DOHH2 (cell line): ENCODE results near the gene AJAP1.
A peak's percentile ranks its signal among the peaks of the same experiment; 100 is the strongest.

Experiments
- H3F3A ChIP-seq: fragments of 200-600 bp; sonication (generic), shearing (Covaris generic); 2 replicates; pipeline ENCODE4 v1.6.0; 2016; ENCODE audit warnings: antibody characterized with exemption, mild to moderate bottlenecking; ENCODE audit not compliant: control insufficient read depth, insufficient read depth
- H3K27ac ChIP-seq: fragments of 200-600 bp; sonication (generic); 2 replicates; pipeline ENCODE4 v1.5.1; 2014; ENCODE audit warnings: low read depth, mild to moderate bottlenecking, low read length, moderate library complexity
- H3K27me3 ChIP-seq: fragments of 200-600 bp; sonication (generic); 2 replicates; pipeline ENCODE4 v1.6.1; 2014; ENCODE audit warnings: mild to moderate bottlenecking, low read length, mixed read lengths; ENCODE audit not compliant: control insufficient read depth
- H3K36me3 ChIP-seq: fragments of 200-600 bp; sonication (generic); 2 replicates; pipeline ENCODE4 v1.6.1; 2014; ENCODE audit warnings: mild to moderate bottlenecking, low read length, moderate library complexity, mixed read lengths; ENCODE audit not compliant: control insufficient read depth
- H3K4me1 ChIP-seq: fragments of 200-600 bp; sonication (generic); 2 replicates; pipeline ENCODE4 v1.6.1; 2014; ENCODE audit warnings: mild to moderate bottlenecking, low read length, mixed read lengths; ENCODE audit not compliant: control insufficient read depth
- H3K4me2 ChIP-seq: fragments of 200-600 bp; sonication (generic); 2 replicates; pipeline ENCODE4 v1.6.0; 2014; ENCODE audit warnings: mild to moderate bottlenecking, low read length, moderate library complexity
- H3K4me3 ChIP-seq: fragments of 200-600 bp; sonication (generic); 2 replicates; pipeline ENCODE4 v1.5.1; 2014; ENCODE audit warnings: mild to moderate bottlenecking, low read length, mixed read lengths
- H3K79me2 ChIP-seq: fragments of 200-600 bp; sonication (generic); 2 replicates; pipeline ENCODE4 v1.6.1; 2014; ENCODE audit warnings: mild to moderate bottlenecking, low read length, mixed read lengths; ENCODE audit not compliant: control insufficient read depth
- H3K9me2 ChIP-seq: fragments of 200-600 bp; sonication (generic); replicated peaks from 2 replicates; pipeline ENCODE4 v1.6.1; 2014; ENCODE audit warnings: mild to moderate bottlenecking, low read length, mixed read lengths; ENCODE audit not compliant: control insufficient read depth
- H3K9me3 ChIP-seq: fragments of 200-600 bp; sonication (generic); 2 replicates; pipeline ENCODE4 v1.6.1; 2014; ENCODE audit warnings: antibody characterized with exemption, low read length, mixed read lengths; ENCODE audit not compliant: control insufficient read depth, insufficient read depth
- H4K20me1 ChIP-seq: fragments of 200-600 bp; sonication (generic); 2 replicates; pipeline ENCODE4 v1.6.0; 2014; ENCODE audit warnings: low read depth, mild to moderate bottlenecking, antibody characterized with exemption, low read length, moderate library complexity; ENCODE audit not compliant: control insufficient read depth, insufficient read depth
- EZH2phosphoT487 ChIP-seq: fragments of 200-600 bp; sonication (generic); IDR thresholded peaks from 2 replicates; pipeline ENCODE4 v1.6.1; 2017; ENCODE audit warnings: borderline replicate concordance, mild to moderate bottlenecking, antibody characterized with exemption, low read length, moderate library complexity, mixed read lengths
- TF ChIP-seq, protein P1 (sequence below): fragments of 200-600 bp; sonication (generic); IDR thresholded peaks from one replicate; pipeline ENCODE4 v1.5.1; 2014; ENCODE audit warnings: antibody characterized with exemption, mild to moderate bottlenecking, low read depth, low read length; ENCODE audit not compliant: poor library complexity, severe bottlenecking

Gene AJAP1

DNA sequence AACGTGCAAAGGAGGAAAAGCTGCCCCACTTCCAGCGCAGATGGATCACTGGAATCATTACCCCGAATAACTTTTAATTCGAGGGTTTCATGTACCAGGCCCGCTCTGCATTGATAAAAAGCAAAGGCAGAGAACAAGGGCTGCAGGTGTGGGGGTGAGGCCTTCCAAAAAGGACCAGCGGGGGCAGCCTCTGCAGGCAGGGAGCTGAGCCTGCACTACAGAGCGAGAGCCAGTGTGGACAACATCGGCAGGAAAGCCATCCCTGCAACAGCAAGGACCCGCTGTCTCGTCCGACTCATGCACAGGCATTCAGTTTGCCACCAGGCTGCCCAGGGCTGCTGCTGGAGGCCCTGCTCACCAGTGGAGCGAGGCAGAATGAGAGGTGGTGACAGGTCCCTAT, 27.1 kb upstream of the AJAP1 start:
- no peaks in the 10 kb centered on the region for H3K9me2 ChIP-seq
- H3K4me1 ChIP-seq: peaks cover 24% of the 10 kb centered on the region
- no peak for TF ChIP-seq EZH2phosphoT487
- TF ChIP-seq, protein P1, sequence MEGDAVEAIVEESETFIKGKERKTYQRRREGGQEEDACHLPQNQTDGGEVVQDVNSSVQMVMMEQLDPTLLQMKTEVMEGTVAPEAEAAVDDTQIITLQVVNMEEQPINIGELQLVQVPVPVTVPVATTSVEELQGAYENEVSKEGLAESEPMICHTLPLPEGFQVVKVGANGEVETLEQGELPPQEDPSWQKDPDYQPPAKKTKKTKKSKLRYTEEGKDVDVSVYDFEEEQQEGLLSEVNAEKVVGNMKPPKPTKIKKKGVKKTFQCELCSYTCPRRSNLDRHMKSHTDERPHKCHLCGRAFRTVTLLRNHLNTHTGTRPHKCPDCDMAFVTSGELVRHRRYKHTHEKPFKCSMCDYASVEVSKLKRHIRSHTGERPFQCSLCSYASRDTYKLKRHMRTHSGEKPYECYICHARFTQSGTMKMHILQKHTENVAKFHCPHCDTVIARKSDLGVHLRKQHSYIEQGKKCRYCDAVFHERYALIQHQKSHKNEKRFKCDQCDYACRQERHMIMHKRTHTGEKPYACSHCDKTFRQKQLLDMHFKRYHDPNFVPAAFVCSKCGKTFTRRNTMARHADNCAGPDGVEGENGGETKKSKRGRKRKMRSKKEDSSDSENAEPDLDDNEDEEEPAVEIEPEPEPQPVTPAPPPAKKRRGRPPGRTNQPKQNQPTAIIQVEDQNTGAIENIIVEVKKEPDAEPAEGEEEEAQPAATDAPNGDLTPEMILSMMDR: peak; percentile 30
- H3K79me2 ChIP-seq: no peaks in the 10 kb centered on the region
- H3F3A ChIP-seq: no peaks in the 10 kb centered on the region
- no peaks in the 10 kb centered on the region for H4K20me1 ChIP-seq
- H3K27me3 ChIP-seq: no peaks in the 10 kb centered on the region
- no peak overlapping the region for H3K4me3 ChIP-seq
- H3K9me3 ChIP-seq: no peaks in the 10 kb centered on the region
- no peak overlapping the region for H3K4me2 ChIP-seq
- H3K36me3 ChIP-seq: no peaks in the 10 kb centered on the region
- H3K27ac ChIP-seq: no peak overlapping the region

DNA sequence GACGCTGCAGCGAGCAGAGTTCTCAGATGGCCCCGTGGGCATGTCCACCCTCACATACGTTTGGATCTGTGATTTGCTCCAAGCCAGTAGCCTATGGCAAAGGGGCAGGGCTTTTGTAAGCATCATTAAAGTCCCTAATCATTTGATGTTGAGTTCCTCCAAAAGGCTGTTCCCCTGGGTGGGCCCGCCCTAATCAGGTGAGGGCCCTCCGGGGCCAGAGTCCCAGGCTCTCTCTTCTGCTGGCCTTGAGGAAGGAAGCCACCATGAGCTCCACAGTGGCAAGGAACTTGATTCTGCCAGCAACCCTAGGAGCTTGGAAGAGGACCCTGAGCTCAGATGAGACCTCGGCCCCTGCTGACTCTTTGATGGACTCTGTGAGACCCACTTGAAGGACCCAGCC, 25.4 kb upstream of the AJAP1 start:
- H3K4me2 ChIP-seq: no peak overlapping the region
- H3K9me3 ChIP-seq: no peaks in the 10 kb centered on the region
- no peaks in the 10 kb centered on the region for H3K36me3 ChIP-seq
- no peaks in the 10 kb centered on the region for H3K9me2 ChIP-seq
- peaks cover 24% of the 10 kb centered on the region for H3K4me1 ChIP-seq
- no peaks in the 10 kb centered on the region for H3K79me2 ChIP-seq
- no peaks in the 10 kb centered on the region for H3K27me3 ChIP-seq
- TF ChIP-seq, protein P1: no peak
- TF ChIP-seq EZH2phosphoT487: no peak
- no peak overlapping the region for H3K27ac ChIP-seq
- no peak overlapping the region for H3K4me3 ChIP-seq
- H3F3A ChIP-seq: no peaks in the 10 kb centered on the region
- H4K20me1 ChIP-seq: no peaks in the 10 kb centered on the region

DNA sequence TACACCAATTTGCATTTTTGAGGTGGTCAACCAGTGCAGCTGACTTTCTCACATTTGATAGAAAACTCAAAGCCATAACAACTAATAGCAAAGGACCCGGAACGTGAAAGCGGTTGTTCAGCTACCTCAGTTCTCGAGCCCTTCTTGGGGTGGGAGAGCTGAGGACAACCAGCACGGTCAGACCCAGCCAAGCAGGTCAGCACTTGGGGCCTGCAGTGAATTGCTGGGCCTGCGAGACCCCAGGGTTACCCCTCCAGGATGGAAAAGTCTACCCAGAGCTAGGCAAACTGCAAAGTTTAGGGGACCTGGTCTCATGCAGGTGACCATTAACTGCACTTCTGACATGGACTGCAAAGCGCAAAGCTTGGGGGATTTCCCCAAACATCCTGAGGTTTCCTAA, 23.8 kb upstream of the AJAP1 start:
- Histone ChIP-seq H3K36me3 (no peaks in the 10 kb centered on the region), H3K9me3 (no peaks in the 10 kb centered on the region), H3K4me3 (peak overlapping the region; percentile 26), H3K4me2 (peak overlapping the region; percentile 63), H3K27ac (no peak overlapping the region), H3K79me2 (no peaks in the 10 kb centered on the region), H3K27me3 (no peaks in the 10 kb centered on the region), H3F3A (no peaks in the 10 kb centered on the region), H3K9me2 (no peaks in the 10 kb centered on the region), H3K4me1 (peaks cover 24% of the 10 kb centered on the region), H4K20me1 (no peaks in the 10 kb centered on the region)
- TF ChIP-seq, protein P1: no peak
- TF ChIP-seq EZH2phosphoT487: no peak

DNA sequence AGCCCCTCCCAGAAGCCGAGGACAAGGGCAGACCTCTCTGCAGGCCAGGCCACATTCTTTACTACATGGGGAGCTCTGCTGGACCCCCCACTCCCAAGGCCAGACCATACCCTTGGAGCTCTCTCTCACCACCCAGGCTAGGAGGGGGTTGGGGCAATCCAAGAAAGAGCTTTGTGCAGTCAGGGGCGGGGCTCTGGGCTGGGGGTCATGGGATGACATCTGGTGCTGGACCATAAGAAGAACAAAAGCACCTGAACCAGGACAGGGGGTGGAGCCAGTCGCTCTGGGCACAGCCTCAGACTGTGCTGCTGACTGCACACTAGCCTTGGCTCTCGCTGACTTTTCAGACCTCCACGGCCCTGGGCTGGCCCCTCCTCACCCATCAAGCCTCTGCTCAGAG, 23.1 kb upstream of the AJAP1 start:
- Histone ChIP-seq H3K9me2 (no peaks in the 10 kb centered on the region), H3K79me2 (no peaks in the 10 kb centered on the region), H3K9me3 (no peaks in the 10 kb centered on the region), H3F3A (no peaks in the 10 kb centered on the region), H3K4me1 (peaks cover 24% of the 10 kb centered on the region), H3K4me2 (peak overlapping the region; percentile 63; the same call in 1 of the 2 replicates), H3K36me3 (no peaks in the 10 kb centered on the region), H4K20me1 (no peaks in the 10 kb centered on the region), H3K27me3 (no peaks in the 10 kb centered on the region), H3K4me3 (no peak overlapping the region), H3K27ac (no peak overlapping the region)
- TF ChIP-seq, protein P1: no peak
- TF ChIP-seq EZH2phosphoT487: no peak
